Stimulated activated CD4-positive, alpha-beta T cell treated with anti-CD3 and anti-CD28 coated beads, Interleukin-1b, Interleukin-23, amount 100 ng/mL, for 4 hours (primary cell): Measurements from ENCODE around the gene FBXO36.
"Not testable (repeated sequence)": the region's sequence is repeated elsewhere in the genome, so short reads cannot be mapped to it uniquely, and the experiment has no call there.

Experiments
- DNase-seq, 2 donors: peaks; one replicate each; pipeline ENCODE4 v3.0.0-alpha.2; 2020; ENCODE audit warnings: low read depth in 2 of 2

FBXO36 gene

GRCh38 chr2:229922449-229923386 is at the start of gene FBXO36:
Gene FBXO36 (plus strand): TSS chr2:229922503. CDS start chr2:229922514, 11 bp downstream.
- DNase-seq: peak; percentile 81 to 88

DNA sequence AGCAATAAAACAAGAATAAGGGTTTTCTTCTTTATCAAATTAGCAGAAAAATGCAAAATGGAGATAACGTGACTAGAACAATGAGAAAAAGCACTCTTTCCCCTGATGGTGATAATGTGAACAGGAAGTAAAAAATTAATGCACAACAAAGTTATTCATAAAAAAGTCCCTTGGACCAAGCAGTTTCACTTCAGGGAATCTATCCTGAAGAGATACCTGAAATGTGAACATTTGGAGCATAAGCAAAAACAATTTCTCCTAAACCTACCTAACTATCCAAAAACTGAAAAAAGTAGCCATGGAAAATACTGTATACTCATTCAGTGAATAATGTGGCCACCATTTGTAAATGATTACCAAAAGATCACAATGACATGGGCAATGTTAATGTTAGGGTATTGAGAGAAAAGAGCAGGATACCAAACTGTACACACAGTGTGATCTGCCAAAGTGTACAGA is 49.2 kb upstream of the FBXO36 start:
- DNase-seq: no peak

GRCh38 chr2:229874647-229875046 is 47.7 kb upstream of the FBXO36 start:
- no peak for DNase-seq

DNA sequence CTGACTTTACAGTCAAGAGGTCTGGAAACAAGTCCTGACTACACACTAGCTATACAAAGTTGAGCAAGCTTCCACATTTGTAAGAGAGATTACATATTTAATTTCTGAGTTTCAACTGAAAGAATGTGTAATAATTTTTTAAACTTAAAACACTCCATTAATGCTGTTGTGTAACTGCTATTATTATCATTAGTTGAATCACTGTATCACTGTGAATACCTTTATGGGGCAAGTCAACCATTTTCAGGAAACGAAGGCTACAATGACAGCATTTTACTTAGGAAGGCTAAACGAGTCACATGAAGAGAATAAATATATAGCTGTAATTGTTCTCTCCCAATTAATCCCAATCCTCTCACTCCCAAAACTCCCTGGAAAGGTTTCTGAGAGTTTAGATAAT is 46.8 kb upstream of the FBXO36 start:
- DNase-seq: no peak

DNA sequence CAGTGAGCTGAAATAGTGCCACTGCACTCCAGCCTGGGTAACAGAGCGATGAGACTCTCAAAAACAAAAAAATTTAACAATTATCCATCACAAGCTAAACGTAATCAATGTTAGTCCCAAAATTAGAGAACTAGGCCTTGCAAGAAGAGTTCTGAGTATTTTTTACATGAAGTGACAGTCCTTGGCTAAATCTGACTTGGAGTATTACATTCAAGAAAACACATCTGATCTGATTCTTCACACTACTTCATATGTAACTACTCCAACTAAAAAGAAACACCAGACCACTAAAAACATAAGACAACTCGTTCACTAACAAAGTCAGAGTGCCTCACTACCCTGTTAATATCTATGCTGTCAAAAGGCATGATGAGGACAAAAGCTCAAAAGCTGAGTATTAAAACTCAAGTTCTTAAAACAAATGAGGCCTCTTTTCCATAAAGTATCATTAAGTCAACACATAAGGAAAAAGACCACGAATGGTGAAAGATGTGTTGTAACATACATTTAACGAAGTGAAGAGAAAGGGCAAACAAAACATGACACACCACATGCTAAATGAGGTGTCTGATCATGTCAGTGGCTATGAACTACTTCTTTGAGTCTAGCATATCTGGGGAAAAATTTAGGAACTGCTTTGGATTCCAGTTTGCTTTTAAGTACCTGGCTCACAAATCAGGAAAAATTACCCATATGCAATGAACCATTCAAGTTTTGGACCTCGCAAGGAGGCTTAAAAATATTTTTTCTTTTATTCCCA is 42.9 kb upstream of the FBXO36 start:
- DNase-seq: no peak

- DNase-seq: no peak
Measured at GRCh38 chr2:229880892-229881586, 41.3 kb upstream of the FBXO36 start.

GRCh38 chr2:229882583-229882982 is 39.7 kb upstream of the FBXO36 start:
- no peak for DNase-seq

GRCh38 chr2:229884775-229885699 is 37.3 kb upstream of the FBXO36 start:
- DNase-seq: no peak

- DNase-seq: no peak
Measured at GRCh38 chr2:229887441-229887840, 34.9 kb upstream of the FBXO36 start.

DNA sequence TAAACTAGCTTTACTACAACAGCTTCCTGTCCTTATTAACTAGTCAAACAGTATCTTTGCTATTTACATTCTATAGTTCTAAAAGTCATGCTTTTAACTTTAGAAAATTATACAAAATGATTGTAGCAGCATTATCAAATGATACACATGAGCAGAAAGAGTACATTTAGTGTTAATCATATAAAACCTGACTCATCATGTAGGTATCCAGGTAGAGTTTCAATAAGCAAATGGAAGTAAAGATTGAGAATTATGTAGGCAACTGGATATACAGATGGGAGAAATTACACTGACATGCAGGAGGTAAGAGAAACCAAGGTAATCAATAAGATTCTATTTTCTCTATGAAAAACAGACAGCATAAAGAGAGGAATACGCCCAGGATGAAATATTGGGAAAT is 34.3 kb upstream of the FBXO36 start:
- DNase-seq: no peak

DNA sequence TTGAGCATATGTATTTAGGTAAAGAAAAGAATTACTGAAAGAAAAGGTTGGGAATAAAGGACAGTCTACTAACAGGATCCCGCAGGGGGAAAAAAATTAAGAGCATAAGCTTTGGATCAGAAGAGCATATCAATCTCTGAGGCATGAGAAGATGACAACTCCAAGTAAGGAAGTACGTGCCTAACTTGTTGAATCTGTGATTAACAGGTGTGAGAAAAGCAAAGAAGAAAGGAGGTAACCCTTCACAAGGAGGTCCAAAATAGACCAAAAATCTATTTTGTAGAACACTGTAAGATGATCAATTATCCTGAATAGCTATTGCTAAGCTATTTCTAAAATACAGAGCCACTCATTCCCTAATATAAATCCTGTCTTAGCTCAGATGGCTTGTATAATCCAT is 33.3 kb upstream of the FBXO36 start:
- DNase-seq: no peak

DNA sequence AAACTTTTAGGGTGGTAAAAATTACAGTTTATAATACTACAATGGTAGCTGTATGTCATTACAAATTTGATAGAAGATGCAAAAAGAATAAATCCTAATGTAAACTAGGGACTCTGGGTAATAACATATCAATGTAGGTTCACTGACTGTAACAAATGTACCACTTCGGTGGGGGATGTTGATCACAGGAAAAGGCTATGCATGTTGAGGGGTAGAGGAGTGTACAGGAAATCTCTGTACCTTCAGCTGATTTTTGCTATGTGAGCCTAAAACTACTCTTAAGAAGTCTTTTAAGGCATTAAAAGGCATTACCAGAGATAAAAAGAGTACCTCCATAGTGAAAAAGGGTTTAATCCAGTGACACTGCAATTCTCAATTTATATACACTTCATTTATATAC is 25.4 kb upstream of the FBXO36 start:
- no peak for DNase-seq

- DNase-seq: no peak
Measured at GRCh38 chr2:229899604-229900003, 22.7 kb upstream of the FBXO36 start.

- DNase-seq: no peak
Measured at GRCh38 chr2:229900012-229900411, 22.3 kb upstream of the FBXO36 start.

GRCh38 chr2:229900514-229900913 is 21.8 kb upstream of the FBXO36 start:
- DNase-seq: not testable (repeated sequence)

GRCh38 chr2:229901819-229902218 is 20.5 kb upstream of the FBXO36 start:
- DNase-seq: no peak

DNA sequence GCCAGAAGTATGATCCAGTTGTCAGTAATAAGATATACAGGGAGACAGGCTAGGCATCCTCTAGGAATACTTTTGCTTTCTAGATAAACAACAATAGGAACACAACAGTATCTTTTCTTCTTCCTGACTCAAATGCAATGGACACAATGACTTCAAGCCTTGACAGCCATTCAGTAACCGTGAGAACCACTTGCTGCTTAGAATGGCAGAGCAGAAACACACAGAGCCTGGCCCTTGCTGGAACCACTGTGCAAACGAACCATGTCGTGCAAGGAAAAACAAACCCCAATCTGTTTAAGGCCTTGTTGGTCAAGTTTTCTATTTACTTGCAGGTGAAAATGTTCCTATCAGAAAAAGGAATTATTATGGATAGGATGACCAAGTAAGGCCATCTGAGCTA is 19.3 kb upstream of the FBXO36 start:
- DNase-seq: no peak

- DNase-seq: no peak
Measured at GRCh38 chr2:229905601-229906000, 16.7 kb upstream of the FBXO36 start.

- no peak for DNase-seq
Measured at GRCh38 chr2:229909090-229909489, 13.2 kb upstream of the FBXO36 start.

GRCh38 chr2:229910147-229910831 is 12.0 kb upstream of the FBXO36 start:
- no peak for DNase-seq
